Measurements from ENCODE around the gene CXorf58. TPM values are rescaled to one million over a fixed set of nuclear protein-coding genes. Genes with fewer than 3 reads are reported as not detected.

CXorf58 gene
- total and polyA plus RNA-seq, 2 experiments from 2014 or later = 0.56 TPM; not detected in 1

GRCh38 chrX:23871905-23872546, 35.8 kb upstream of the CXorf58 start:
- no peak overlapping the region for H3K27ac Mint-ChIP-seq
- peaks cover 7% of the 10 kb centered on the region; the same call in 2 of the 3 replicates for H3K36me3 Mint-ChIP-seq (ENCODE audit: low read depth)
- no peak for DNase-seq (ENCODE audit: low spot score)
- no peaks in the 10 kb centered on the region for H3K4me1 Mint-ChIP-seq
- TF ChIP-seq, protein P1, sequence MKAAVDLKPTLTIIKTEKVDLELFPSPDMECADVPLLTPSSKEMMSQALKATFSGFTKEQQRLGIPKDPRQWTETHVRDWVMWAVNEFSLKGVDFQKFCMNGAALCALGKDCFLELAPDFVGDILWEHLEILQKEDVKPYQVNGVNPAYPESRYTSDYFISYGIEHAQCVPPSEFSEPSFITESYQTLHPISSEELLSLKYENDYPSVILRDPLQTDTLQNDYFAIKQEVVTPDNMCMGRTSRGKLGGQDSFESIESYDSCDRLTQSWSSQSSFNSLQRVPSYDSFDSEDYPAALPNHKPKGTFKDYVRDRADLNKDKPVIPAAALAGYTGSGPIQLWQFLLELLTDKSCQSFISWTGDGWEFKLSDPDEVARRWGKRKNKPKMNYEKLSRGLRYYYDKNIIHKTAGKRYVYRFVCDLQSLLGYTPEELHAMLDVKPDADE (IDR thresholded peaks at IDR 0.05) = no peak
- TF ChIP-seq, protein P2, sequence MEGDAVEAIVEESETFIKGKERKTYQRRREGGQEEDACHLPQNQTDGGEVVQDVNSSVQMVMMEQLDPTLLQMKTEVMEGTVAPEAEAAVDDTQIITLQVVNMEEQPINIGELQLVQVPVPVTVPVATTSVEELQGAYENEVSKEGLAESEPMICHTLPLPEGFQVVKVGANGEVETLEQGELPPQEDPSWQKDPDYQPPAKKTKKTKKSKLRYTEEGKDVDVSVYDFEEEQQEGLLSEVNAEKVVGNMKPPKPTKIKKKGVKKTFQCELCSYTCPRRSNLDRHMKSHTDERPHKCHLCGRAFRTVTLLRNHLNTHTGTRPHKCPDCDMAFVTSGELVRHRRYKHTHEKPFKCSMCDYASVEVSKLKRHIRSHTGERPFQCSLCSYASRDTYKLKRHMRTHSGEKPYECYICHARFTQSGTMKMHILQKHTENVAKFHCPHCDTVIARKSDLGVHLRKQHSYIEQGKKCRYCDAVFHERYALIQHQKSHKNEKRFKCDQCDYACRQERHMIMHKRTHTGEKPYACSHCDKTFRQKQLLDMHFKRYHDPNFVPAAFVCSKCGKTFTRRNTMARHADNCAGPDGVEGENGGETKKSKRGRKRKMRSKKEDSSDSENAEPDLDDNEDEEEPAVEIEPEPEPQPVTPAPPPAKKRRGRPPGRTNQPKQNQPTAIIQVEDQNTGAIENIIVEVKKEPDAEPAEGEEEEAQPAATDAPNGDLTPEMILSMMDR (conservative IDR thresholded peaks at IDR 0.05; ENCODE audit: low read depth in 2 of 2) = no peak
- TF ChIP-seq NANOG (IDR thresholded peaks at IDR 0.05; ENCODE audit: borderline replicate concordance) (no peak), ZNF114 (CRISPR knock-in tag; IDR thresholded peaks at IDR 0.05) (no peak), STAT1 (IDR thresholded peaks at IDR 0.05; ENCODE audit: unreplicated experiment) (no peak), ZNF331 (CRISPR knock-in tag; IDR thresholded peaks at IDR 0.05; ENCODE audit: low read depth) (no peak), POLR2AphosphoS5 (IDR thresholded peaks at IDR 0.05; ENCODE audit: low read depth) (no peak), JUNB (IDR thresholded peaks at IDR 0.05; ENCODE audit: unreplicated experiment) (no peak), EZH2phosphoT487 (IDR thresholded peaks at IDR 0.05; ENCODE audit: unreplicated experiment) (no peak), REST (IDR thresholded peaks at IDR 0.05; ENCODE audit: unreplicated experiment) (no peak), EZH2 (IDR thresholded peaks at IDR 0.05; ENCODE audit: low read depth, unreplicated experiment) (no peak), CREB1 (CRISPR knock-in tag; IDR thresholded peaks at IDR 0.05; ENCODE audit: low read depth) (no peak)
- TF ChIP-seq, protein P3, sequence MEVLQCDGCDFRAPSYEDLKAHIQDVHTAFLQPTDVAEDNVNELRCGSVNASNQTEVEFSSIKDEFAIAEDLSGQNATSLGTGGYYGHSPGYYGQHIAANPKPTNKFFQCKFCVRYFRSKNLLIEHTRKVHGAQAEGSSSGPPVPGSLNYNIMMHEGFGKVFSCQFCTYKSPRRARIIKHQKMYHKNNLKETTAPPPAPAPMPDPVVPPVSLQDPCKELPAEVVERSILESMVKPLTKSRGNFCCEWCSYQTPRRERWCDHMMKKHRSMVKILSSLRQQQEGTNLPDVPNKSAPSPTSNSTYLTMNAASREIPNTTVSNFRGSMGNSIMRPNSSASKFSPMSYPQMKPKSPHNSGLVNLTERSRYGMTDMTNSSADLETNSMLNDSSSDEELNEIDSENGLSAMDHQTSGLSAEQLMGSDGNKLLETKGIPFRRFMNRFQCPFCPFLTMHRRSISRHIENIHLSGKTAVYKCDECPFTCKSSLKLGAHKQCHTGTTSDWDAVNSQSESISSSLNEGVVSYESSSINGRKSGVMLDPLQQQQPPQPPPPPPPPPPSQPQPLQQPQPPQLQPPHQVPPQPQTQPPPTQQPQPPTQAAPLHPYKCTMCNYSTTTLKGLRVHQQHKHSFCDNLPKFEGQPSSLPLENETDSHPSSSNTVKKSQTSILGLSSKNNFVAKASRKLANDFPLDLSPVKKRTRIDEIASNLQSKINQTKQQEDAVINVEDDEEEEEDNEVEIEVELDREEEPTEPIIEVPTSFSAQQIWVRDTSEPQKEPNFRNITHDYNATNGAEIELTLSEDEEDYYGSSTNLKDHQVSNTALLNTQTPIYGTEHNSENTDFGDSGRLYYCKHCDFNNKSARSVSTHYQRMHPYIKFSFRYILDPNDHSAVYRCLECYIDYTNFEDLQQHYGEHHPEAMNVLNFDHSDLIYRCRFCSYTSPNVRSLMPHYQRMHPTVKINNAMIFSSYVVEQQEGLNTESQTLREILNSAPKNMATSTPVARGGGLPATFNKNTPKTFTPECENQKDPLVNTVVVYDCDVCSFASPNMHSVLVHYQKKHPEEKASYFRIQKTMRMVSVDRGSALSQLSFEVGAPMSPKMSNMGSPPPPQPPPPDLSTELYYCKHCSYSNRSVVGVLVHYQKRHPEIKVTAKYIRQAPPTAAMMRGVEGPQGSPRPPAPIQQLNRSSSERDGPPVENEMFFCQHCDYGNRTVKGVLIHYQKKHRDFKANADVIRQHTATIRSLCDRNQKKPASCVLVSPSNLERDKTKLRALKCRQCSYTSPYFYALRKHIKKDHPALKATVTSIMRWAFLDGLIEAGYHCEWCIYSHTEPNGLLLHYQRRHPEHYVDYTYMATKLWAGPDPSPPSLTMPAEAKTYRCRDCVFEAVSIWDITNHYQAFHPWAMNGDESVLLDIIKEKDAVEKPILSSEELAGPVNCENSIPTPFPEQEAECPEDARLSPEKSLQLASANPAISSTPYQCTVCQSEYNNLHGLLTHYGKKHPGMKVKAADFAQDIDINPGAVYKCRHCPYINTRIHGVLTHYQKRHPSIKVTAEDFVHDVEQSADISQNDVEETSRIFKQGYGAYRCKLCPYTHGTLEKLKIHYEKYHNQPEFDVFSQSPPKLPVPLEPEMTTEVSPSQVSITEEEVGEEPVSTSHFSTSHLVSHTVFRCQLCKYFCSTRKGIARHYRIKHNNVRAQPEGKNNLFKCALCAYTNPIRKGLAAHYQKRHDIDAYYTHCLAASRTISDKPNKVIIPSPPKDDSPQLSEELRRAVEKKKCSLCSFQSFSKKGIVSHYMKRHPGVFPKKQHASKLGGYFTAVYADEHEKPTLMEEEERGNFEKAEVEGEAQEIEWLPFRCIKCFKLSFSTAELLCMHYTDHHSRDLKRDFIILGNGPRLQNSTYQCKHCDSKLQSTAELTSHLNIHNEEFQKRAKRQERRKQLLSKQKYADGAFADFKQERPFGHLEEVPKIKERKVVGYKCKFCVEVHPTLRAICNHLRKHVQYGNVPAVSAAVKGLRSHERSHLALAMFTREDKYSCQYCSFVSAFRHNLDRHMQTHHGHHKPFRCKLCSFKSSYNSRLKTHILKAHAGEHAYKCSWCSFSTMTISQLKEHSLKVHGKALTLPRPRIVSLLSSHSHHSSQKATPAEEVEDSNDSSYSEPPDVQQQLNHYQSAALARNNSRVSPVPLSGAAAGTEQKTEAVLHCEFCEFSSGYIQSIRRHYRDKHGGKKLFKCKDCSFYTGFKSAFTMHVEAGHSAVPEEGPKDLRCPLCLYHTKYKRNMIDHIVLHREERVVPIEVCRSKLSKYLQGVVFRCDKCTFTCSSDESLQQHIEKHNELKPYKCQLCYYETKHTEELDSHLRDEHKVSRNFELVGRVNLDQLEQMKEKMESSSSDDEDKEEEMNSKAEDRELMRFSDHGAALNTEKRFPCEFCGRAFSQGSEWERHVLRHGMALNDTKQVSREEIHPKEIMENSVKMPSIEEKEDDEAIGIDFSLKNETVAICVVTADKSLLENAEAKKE (CRISPR knock-in tag; IDR thresholded peaks at IDR 0.05) = no peak
- H3F3A ChIP-seq (replicated peaks; ENCODE audit: low read depth) = no peaks in the 10 kb centered on the region
- no peak for ATAC-seq
- H3K79me2 ChIP-seq (replicated peaks; ENCODE audit: insufficient read depth) = no peaks in the 10 kb centered on the region
- no peaks in the 10 kb centered on the region for H3K4me1 ChIP-seq (ENCODE audit: insufficient read depth)
- no peaks in the 10 kb centered on the region for H4K20me1 ChIP-seq (replicated peaks; ENCODE audit: insufficient read depth)
- H3K4me3 Mint-ChIP-seq = no peak overlapping the region
- no peaks in the 10 kb centered on the region for H3K36me3 ChIP-seq (ENCODE audit: insufficient read depth)
- no peaks in the 10 kb centered on the region for H3K9me2 ChIP-seq (ENCODE audit: insufficient read depth)
- no peaks in the 10 kb centered on the region for H3K27me3 ChIP-seq (ENCODE audit: insufficient read depth)
- H3K4me2 ChIP-seq = no peak overlapping the region
- no peak overlapping the region for H3K27ac ChIP-seq (ENCODE audit: low read depth)
- no peak overlapping the region for H3K4me3 ChIP-seq
- no peaks in the 10 kb centered on the region for H3K9me3 Mint-ChIP-seq
- no peaks in the 10 kb centered on the region for H3K27me3 Mint-ChIP-seq (ENCODE audit: insufficient read depth, low read depth, poor library complexity)
- H2AFZ ChIP-seq = no peak overlapping the region
